Measurements from ENCODE around the gene DGKI.

DGKI gene

GRCh38 chr7:137519181-137519691, 327.5 kb downstream of the DGKI start:
- no peak for ATAC-seq

DNA sequence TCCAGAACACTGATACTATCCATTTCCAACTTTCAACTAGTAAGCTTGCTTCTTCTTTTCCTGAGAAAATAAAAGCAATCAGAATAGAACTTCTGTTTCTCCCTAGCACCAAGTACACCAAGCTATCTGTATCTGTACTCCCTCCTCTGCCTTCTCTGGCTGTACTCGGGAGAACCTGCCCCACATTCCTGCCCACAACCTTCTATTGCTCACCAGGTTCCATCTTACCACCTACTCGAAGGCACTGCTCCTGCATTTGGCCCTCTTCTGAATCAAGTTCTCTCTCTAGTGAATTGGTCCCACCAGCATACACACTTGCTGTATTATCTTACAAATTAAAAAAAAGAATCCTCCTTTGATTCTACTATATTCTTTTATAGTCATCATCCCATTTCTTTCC, 333.7 kb downstream of the DGKI start:
- ATAC-seq, result no peak

DNA sequence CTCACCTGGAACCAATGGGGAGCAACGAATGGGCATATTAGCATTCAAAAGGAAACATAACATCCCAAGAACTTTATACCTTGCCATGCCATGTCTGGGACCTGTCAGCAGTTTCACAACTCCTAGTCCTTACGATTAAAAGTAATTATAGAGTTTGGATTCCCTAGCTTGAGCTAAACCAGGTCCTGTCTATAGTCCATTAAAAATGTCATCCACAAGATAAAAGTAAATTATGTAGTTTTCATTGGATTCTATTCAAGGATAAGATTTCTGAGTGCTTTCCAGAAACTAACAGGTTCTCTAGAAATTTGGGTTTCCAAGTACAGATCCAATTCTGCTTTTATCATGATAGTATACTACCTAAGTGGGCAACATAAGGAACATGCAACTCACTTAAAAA, 339.7 kb downstream of the DGKI start:
- no peak for ATAC-seq

DNA sequence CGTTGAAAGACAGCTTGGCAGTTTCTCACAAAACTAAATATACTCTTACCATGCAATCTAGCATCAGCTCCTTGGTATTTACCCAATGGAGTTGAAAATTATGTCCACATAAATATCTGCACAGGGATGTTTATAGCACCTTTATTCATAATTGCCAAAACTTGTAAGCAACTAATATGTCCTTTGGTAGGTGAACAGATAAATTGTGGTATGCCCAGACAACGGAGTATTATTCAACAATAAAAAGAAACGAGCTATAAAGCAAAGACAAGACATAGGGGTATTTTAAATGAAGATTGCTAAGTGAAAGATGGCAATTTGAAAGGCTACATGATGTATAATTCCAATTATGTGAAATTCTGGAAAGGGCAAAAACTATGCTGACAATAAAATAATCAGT, 340.7 kb downstream of the DGKI start:
- ATAC-seq, result no peak

DNA sequence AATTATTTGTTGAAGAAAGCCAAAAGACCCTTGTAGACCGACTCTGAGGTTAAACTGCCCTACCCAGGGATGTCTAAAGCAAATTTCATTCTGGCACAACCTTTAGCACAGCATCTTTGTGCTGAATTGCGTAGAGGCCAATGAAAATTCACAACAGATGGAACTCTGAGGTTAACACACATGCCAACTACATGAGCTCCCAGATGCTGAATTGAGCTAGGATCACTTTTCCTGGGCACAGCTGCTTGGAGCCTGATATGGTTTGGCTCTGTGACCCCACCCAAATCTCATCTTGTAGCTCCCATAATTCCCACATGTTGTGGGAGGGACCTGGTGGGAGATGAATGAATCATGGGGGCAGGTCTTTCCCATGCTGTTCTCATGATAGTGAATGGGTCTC, 345.2 kb downstream of the DGKI start:
- no peak for ATAC-seq

GRCh38 chr7:137492889-137493288, 353.9 kb downstream of the DGKI start:
- ATAC-seq, result no peak

DNA sequence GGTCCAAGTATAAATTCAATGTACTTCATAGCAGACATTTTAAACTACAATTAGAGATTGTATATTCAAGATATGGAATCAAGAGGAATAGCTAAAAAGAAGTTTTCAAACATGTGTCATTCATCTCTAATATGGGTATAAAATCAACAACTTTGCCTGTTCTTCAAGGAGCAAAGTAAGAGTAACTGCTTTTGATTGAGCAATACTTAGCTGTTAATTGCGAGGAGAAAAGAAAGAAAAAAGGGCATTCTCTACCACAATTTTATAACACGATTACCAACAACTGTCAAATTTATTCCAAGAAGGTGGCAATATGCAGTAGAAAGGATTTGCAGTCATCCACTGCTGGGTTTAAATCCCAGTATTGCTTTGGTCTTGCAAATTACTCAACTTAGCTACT, 356.9 kb downstream of the DGKI start:
- ATAC-seq, result no peak

DNA sequence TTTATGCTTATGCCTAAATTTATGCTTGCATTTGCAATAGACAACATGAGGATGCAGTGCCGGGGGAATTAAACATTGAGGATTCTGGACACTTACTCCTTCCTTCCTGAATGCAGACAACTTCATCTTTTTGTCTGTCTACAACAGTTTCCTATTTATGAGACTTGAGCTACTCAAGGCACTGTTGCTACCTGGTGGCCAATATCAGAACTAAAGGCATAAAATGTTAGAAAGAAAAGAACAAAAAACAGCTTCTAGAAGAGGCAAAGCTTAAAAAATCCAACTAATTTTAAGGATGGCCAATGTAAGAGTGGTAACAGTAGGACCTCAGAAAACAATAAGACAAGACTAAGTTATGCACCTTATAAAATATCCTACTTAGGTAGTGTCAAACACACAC, 358.7 kb downstream of the DGKI start:
- no peak for ATAC-seq

DNA sequence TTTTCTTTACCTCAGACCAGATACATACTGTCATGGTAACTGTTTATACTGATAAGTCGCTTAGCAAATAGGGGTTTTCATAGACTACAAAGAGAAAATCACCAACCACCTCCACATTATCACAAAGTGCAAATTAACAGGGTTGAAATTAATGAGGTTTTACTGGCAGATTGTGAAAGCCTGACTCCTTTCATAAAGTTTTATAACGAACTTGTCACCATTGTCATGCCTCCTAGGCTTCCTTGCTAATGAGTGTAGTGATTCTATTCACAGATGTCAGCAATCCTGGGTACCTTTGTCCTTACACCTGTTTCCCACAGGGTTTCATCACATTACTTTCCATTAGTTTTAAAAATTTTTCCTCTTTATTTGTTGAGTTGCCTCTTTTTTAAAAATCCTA, 361.0 kb downstream of the DGKI start:
- no peak for ATAC-seq

GRCh38 chr7:137484326-137484725, 362.4 kb downstream of the DGKI start:
- ATAC-seq, result no peak

DNA sequence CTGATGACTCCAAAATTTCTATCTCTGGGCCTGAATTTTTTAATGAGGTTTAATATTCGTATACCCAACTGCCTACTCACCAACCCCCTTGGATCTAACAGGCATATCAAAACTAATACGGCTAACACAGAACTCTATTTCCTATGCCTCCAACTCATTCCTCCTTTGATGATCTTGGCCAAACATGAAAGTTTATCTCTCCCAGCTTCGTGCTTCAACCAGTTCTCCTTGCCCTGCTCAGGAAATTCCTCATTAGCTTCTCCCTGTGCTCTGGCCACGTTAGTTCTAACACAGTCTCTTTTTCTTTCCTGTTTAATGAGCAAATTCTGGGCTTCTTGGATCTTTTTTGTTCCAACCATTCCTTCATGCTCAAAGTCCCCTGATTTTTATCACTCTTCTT, 364.3 kb downstream of the DGKI start:
- no peak for ATAC-seq

DNA sequence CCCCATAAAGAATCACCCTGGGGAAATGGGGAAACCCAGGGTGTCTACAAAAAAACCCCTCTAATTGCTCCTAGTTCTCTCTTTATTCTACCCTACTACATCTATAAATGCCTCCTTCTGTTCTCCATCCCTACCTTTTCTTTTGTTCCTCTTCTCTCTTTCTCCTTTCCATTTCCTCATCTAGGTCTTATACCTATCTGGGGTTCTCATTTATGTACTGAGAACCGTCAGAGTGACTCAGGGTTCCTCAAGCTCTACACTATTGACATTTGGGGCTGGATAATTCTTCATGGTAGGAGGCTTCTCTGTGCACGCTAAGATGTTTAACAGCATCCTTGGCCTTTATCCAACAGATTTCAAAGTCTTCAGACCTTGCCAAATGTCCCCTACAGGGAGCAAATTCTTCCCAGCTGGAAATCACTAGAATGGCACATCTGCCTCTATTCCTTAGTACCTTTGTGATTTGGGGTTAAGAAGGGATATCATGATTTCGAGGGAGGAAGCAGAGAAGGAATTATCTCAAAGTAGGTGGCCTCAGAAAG, 365.9 kb downstream of the DGKI start:
- no peak for ATAC-seq

DNA sequence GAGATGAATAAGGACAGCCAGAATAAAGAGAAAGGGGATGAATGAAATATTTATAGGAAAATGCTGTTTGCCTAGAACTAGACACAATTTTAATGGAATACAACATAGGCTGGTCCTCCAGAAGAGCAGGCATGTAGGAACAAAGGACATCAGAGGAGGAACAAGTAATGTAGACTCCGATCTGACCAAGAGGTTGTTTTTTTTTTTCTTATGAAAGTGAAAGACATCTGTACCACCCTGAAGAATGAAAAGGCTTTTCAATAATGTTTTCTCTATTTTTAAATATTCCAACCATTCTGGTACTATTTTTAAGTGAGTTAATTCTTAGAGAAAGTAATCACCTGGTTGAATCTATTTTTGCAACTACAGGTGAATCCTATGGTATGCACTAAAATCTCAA, 366.4 kb downstream of the DGKI start:
- no peak for ATAC-seq

- no peak for ATAC-seq
These were observed 369.8 kb downstream of the DGKI start for GRCh38 chr7:137476937-137477336.

DNA sequence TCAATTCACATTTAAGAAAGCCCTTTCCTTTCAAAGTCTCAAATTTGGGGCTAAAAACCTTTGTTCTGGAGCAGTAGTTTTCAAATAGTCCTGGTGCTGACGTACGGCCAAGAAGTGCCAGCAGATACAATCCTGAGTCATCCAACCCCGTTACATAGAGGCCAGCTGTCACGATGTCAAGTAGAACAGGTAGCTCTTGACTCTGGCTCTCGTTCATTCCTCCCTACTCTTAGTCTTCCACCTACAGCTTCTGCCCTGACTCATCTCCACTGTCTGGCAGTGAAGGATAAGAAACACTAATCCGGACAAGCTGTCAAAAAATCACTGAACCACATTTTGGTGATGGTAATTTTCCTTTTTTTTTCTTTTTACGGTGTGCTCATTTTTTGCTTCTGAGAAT, 370.8 kb downstream of the DGKI start:
- ATAC-seq, result no peak

DNA sequence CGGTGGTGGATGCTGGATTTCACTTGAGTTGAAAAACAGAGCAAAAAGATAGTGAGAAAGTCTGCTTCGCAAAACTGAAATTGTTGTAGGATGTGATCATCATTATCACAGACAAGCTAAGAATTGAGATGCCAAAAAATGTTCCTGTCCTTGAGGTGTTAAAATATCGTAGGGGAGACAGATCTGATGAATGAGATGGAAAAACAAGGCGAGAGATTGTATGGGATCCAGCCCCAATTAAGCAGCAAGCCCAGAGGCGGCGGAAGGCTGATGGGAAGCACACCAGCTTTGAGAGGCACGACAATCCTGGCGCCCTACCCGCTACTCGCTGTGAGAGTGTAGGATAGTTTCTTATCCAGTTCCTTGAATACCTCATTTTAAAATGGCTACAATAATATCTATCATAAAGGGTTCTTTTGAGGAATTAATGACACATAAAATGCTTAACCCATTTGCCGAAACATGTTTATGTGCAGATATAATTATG, 372.2 kb downstream of the DGKI start:
- no peak for ATAC-seq

GRCh38 chr7:137471128-137471527, 375.6 kb downstream of the DGKI start:
- no peak for ATAC-seq

DNA sequence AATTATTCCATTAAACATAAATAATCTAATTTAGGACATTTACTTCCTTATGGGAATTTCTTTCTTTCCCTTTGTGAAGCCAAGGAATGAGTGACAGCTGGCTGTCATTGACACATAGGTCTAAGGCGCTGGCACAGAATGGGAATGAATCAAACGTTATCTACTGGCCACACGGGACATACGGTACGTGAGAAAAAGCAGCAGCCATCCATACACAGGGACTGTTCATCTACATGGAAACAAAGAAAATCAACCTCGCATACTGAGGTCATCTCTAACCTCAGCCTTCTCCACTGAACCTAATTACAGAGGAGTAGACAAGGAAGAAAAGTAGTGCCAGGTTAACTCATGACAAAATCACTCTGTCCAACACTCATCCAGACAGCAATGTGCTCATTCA, 376.9 kb downstream of the DGKI start:
- ATAC-seq, result no peak

- no peak for ATAC-seq
These were observed 377.5 kb downstream of the DGKI start for GRCh38 chr7:137469191-137469811.

- no peak for ATAC-seq
These were observed 383.9 kb downstream of the DGKI start for GRCh38 chr7:137462847-137463246.

DNA sequence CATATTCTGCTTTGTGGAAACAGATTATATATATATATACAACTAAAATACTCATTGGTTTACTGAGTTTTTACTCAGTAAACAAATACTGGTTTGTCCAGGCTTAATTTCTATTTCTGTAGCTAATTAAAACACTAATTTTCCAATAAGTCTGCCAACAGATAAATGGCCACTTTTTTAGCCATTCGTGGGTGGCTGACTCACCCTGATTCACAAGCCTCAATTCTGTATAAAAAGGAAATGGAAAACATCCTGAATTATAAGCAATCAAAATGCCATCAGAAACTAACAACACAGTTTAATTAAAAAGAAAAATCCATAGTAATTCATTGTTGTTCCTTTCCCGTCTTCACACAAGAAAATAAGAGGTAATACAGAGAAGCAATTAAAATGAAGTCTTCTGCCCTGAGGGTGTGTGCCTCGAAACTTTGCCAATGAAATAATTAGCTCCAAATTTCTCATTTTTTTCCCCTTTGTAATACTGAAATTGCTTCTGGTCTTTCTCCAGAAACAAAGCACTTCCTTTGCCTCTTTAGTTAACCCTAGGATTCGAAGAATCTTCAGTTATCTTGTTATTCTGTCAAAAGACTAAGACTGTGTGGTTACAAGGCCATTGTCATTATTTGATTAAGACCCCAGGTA, 384.6 kb downstream of the DGKI start:
- ATAC-seq, result no peak

DNA sequence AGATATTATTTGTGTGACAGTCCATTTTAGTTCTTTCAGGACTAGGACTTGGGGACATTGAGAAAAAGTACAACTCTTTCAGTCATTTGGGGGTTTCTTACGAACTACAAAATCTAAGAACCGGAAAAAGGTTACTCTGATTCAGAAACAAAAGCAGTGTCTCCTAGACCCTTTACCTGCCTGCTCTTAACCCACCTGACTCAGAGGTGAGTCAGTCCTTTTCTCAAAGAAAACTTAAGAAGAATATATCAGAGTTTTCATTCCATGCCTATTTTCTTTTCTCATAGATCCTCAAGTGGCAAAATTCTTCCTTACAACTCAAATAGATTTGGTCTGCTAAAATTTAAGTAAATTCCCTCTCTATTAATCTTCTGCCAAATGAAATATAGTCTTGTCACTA, 388.4 kb downstream of the DGKI start:
- no peak for ATAC-seq

DNA sequence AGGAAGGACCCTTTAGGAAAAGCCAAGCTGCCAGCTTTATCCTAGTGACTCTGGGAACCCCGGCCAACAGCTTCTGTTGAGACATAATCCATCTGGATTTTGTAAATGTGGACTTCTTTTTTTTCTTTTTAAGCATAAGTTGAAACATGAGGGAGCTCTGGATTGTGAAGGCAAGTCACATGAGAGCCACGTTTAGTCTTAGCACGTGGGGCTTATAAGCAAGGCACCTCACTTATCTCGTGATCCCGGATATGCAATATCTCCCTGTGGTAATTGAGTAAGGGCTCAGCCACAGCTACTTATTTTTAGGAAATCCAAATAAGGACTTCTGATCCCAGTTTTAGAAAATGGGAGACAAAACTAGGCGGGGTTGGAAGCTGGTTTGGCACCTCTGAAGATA, 392.0 kb downstream of the DGKI start:
- no peak for ATAC-seq

DNA sequence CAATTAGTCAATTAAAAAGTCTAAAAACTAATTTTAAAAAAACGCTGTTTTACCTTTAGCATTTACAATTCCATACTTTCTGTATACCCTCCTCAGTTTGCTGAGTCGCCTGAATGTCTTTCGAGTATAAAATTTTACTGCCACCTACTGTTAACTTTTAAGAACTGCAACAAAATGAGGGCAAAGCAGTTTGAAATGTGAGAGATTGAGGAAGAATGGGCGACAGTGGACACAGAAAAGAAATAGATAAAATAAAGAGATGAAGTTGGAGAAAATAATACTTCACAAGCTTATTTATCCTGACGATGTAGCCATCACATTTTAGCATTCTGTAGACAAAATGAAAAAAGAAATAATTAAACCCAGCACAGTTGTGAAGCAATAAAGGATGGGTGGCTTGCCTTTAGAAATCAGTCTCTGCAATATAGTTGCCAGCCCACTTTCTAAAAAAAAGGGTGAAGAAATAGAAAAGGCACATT, 392.5 kb downstream of the DGKI start:
- no peak for ATAC-seq
